Testis (tissue), 3 donors: ENCODE data around the gene BACH2. TPM values are rescaled to one million over a fixed set of nuclear protein-coding genes. Genes with fewer than 3 reads are reported as not detected.

Experiments used
- DNase-seq: peaks from one replicate; pipeline ENCODE4 v3.0.0-alpha.2; 2019
- H3K27ac ChIP-seq, 2 donors: fragments of 200-600 bp; sonication (generic); one replicate each; pipeline ENCODE4 v1.5.1; 2019
- H3K27me3 ChIP-seq: fragments of 200-600 bp; sonication (generic); one replicate; pipeline ENCODE4 v1.5.1; 2019
- H3K36me3 ChIP-seq: fragments of 200-600 bp; sonication (generic); one replicate; pipeline ENCODE4 v1.5.1; 2017; ENCODE audit warnings: low read depth; ENCODE audit errors: missing control alignments
- H3K4me1 ChIP-seq: fragments of 200-600 bp; sonication (generic); one replicate; pipeline ENCODE4 v1.5.1; 2019
- H3K4me3 ChIP-seq, 2 donors: fragments of 200-600 bp; sonication (generic); one replicate each; pipeline ENCODE4 v1.5.1; 2017 to 2019
- H3K9me3 ChIP-seq: fragments of 200-600 bp; sonication (generic); one replicate; pipeline ENCODE4 v1.5.1; 2017
- CTCF ChIP-seq, 3 experiments: fragments of 450-650 bp in 2 of 3; fragments of 200-600 bp in 1 of 3; sonication (generic) in 1 of 3; IDR thresholded peaks; one replicate each; pipeline ENCODE4 v1.5.1; 2016 to 2019; ENCODE audit warnings: antibody characterized with exemption in 3 of 3, mild to moderate bottlenecking in 2 of 3, moderate library complexity in 1 of 3
- POLR2A ChIP-seq: fragments of 450-650 bp; IDR thresholded peaks from one replicate; pipeline ENCODE4 v1.6.1; 2017; ENCODE audit warnings: antibody characterized with exemption, mild to moderate bottlenecking, moderate library complexity
- WGBS, 2 donors: methylation state at CpG; one replicate each; pipeline ENCODE4 v1.1.5; 2018; 5-methylcytosine and 5-hydroxymethylcytosine counted together
- intact Hi-C: fragments of 100-400 bp; cut with DNase I; formaldehyde crosslinking; loops from one replicate; pipeline ENCODE4 v1.15.1; 2023; ENCODE audit warnings: low total_unique reads
- polyA plus RNA-seq: library from polyadenylated mRNA; stranded (reverse); fragments of 350-450 nt; fragmentation: Illumina TruSeq; extraction: RNeasy Lipid Tissue Mini Kit (QIAGEN cat#74804); gene quantifications from one replicate; pipeline ENCODE4 v1.2.3, GENCODE V29; 2014; ENCODE audit warnings: low read depth, low replicate concordance; ENCODE audit not compliant: insufficient read depth
- total RNA-seq, 2 donors: library from RNA; depleted of rRNA; stranded (reverse); fragments of >200 nt; gene quantifications; one replicate each; pipeline ENCODE4 v1.2.3, GENCODE V29; 2016

Gene BACH2
- total and polyA plus RNA-seq, 3 donors from 2014 or later = 5.0 to 8.3 (median 6.5) TPM

GRCh38 chr6:90028066-90028778 is 268.4 kb downstream of the BACH2 start:
- intact Hi-C loops = no loop called here

GRCh38 chr6:90026216-90026615 is 270.4 kb downstream of the BACH2 start:
- H3K4me3 ChIP-seq = no peak overlapping the region
- DNase-seq = no peak
- no peaks in the 10 kb centered on the region for H3K9me3 ChIP-seq
- no peaks in the 10 kb centered on the region for H3K36me3 ChIP-seq
- 67 to 75% methylated on average over 1 of the region's 1 CpG for WGBS, 2 donors
- intact Hi-C loops = no loop called here
- TF ChIP-seq POLR2A (no peak), CTCF (IDR thresholded peaks at IDR 0.05) (no peak)
- no peaks in the 10 kb centered on the region for H3K4me1 ChIP-seq
- no peaks in the 10 kb centered on the region for H3K27me3 ChIP-seq
- H3K27ac ChIP-seq = no peak overlapping the region

More at GRCh38 chr6:90028066-90028778, 268.4 kb downstream of the BACH2 start:
- H3K27me3 ChIP-seq = no peaks in the 10 kb centered on the region
- H3K9me3 ChIP-seq = no peaks in the 10 kb centered on the region
- no peak for TF ChIP-seq CTCF (IDR thresholded peaks at IDR 0.05)
- TF ChIP-seq POLR2A = no peak
- no peak overlapping the region for H3K27ac ChIP-seq
- no peaks in the 10 kb centered on the region for H3K4me1 ChIP-seq
- DNase-seq = no peak
- no peaks in the 10 kb centered on the region for H3K36me3 ChIP-seq
- 90 to 92% methylated on average over 7 of the region's 7 CpGs for WGBS, 2 donors
- H3K4me3 ChIP-seq = no peak overlapping the region

- TF ChIP-seq POLR2A (no peak), CTCF (IDR thresholded peaks at IDR 0.05) (no peak)
- H3K4me1 ChIP-seq = no peaks in the 10 kb centered on the region
- whole genome bisulfite sequencing, 2 donors = 64 to 68% methylated on average over 5 of the region's 5 CpGs
- H3K27ac ChIP-seq = no peak overlapping the region
- H3K27me3 ChIP-seq = no peaks in the 10 kb centered on the region
- no peaks in the 10 kb centered on the region for H3K9me3 ChIP-seq
- no peak for DNase-seq
- H3K36me3 ChIP-seq = no peaks in the 10 kb centered on the region
- H3K4me3 ChIP-seq = no peak overlapping the region
- intact Hi-C loops = no loop called here
Observed at GRCh38 chr6:90025523-90026061, 271.1 kb downstream of the BACH2 start.

- DNase-seq = no peak
- Histone ChIP-seq H3K9me3 (no peaks in the 10 kb centered on the region), H3K27ac (no peak overlapping the region), H3K36me3 (no peaks in the 10 kb centered on the region), H3K4me3 (no peak overlapping the region), H3K4me1 (no peaks in the 10 kb centered on the region), H3K27me3 (no peaks in the 10 kb centered on the region)
- no peak for TF ChIP-seq CTCF (IDR thresholded peaks at IDR 0.05)
- WGBS, 2 donors = 93 to 97% methylated on average over 6 of the region's 6 CpGs
- intact Hi-C loops = no loop called here
Observed at GRCh38 chr6:90024633-90025032, 272.0 kb downstream of the BACH2 start.

GRCh38 chr6:90021711-90022110 is 274.9 kb downstream of the BACH2 start:
- H3K27me3 ChIP-seq = no peaks in the 10 kb centered on the region
- no peaks in the 10 kb centered on the region for H3K4me1 ChIP-seq
- H3K27ac ChIP-seq = no peak overlapping the region
- H3K36me3 ChIP-seq = no peaks in the 10 kb centered on the region
- no peak for TF ChIP-seq CTCF (IDR thresholded peaks at IDR 0.05)
- no peak for TF ChIP-seq POLR2A
- H3K9me3 ChIP-seq = no peaks in the 10 kb centered on the region
- no peak for DNase-seq
- no peak overlapping the region for H3K4me3 ChIP-seq
- intact Hi-C loops = no loop called here
- 41 to 49% methylated on average over 2 of the region's 2 CpGs for WGBS, 2 donors
